HEK293 (cell line): Measurements from ENCODE around the gene ZSCAN10.
A peak's percentile ranks its signal among the peaks of the same experiment; 100 is the strongest.

Source experiments
- CTCF ChIA-PET: fragments of 350-600 bp; formaldehyde crosslinking; extraction: SDS; loops from one replicate; lab custom pipeline; 2021; ENCODE audit warnings: antibody characterized with exemption; lab: Yijun Ruan, JAX
- POLR2A ChIA-PET: fragments of 300-600 bp; formaldehyde crosslinking; extraction: SDS; loops from one replicate; lab custom pipeline; 2020; ENCODE audit warnings: antibody characterized with exemption, inconsistent platforms; lab: Yijun Ruan, JAX
- H3K27ac ChIP-seq: fragments of 200-500 bp; sonication (Bioruptor generic); 2 replicates; pipeline ENCODE4 v1.5.1; 2014; ENCODE audit warnings: low read depth, low read length, control low read depth, inconsistent platforms; ENCODE audit errors: extremely low read depth
- H3K36me3 ChIP-seq, 2 experiments: fragments of 200-500 bp in 1 of 2; sonication (Bioruptor generic) in 1 of 2; 1 replicate in 1 of 2; 2 replicates in 1 of 2; pipeline ENCODE4 v1.5.1; 2014 to 2017; ENCODE audit warnings: inconsistent platforms in 2 of 2, low read length in 2 of 2; ENCODE audit not compliant: control insufficient read depth in 2 of 2, insufficient read depth in 1 of 2
- H3K4me1 ChIP-seq: fragments of 200-500 bp; sonication (Bioruptor generic); 2 replicates; pipeline ENCODE4 v1.5.1; 2014; ENCODE audit warnings: mild to moderate bottlenecking, low read length, inconsistent platforms; ENCODE audit not compliant: control insufficient read depth, insufficient read depth
- H3K4me3 ChIP-seq: 2 replicates; pipeline ENCODE4 v1.5.1; 2011; ENCODE audit warnings: low read depth, mild to moderate bottlenecking, control low read depth, low read length, moderate library complexity
- H3K9me3 ChIP-seq: fragments of 200-500 bp; sonication (Bioruptor generic); 2 replicates; pipeline ENCODE4 v1.5.1; 2014; ENCODE audit warnings: low read depth, low read length, inconsistent platforms; ENCODE audit not compliant: control insufficient read depth, insufficient read depth
- KLF7 ChIP-seq: fragments of 450-650 bp; formaldehyde crosslinking; IDR thresholded peaks from 2 replicates; pipeline ENCODE4 v1.5.1; 2016; ENCODE audit warnings: missing biosample characterization, missing genetic modification characterization, borderline replicate concordance
- PRDM2 ChIP-seq: fragments of 450-650 bp; formaldehyde crosslinking; IDR thresholded peaks from 2 replicates; pipeline ENCODE4 v1.5.1; 2016; ENCODE audit warnings: missing biosample characterization, missing genetic modification characterization, borderline replicate concordance
- ZBTB48 ChIP-seq: fragments of 450-650 bp; formaldehyde crosslinking; IDR thresholded peaks from 2 replicates; pipeline ENCODE4 v1.5.1; 2016; ENCODE audit warnings: missing biosample characterization, missing genetic modification characterization
- ZBTB6 ChIP-seq: fragments of 450-650 bp; formaldehyde crosslinking; IDR thresholded peaks from 2 replicates; pipeline ENCODE4 v1.5.1; 2017; ENCODE audit warnings: missing biosample characterization, missing genetic modification characterization
- ZBTB8A ChIP-seq: fragments of 450-650 bp; formaldehyde crosslinking; IDR thresholded peaks from 2 replicates; pipeline ENCODE4 v1.5.1; 2016; ENCODE audit warnings: missing biosample characterization, missing genetic modification characterization
- ZEB2 ChIP-seq: fragments of 450-650 bp; formaldehyde crosslinking; IDR thresholded peaks from 2 replicates; pipeline ENCODE4 v1.5.1; 2016; ENCODE audit warnings: missing biosample characterization, missing genetic modification characterization
- ZNF121 ChIP-seq: fragments of 450-650 bp; formaldehyde crosslinking; IDR thresholded peaks from 2 replicates; pipeline ENCODE4 v1.5.1; 2016; ENCODE audit warnings: missing biosample characterization, missing genetic modification characterization
- ZNF138 ChIP-seq: fragments of 450-650 bp; formaldehyde crosslinking; IDR thresholded peaks from 2 replicates; pipeline ENCODE4 v1.5.1; 2016; ENCODE audit warnings: missing biosample characterization, missing genetic modification characterization, borderline replicate concordance
- ZNF146 ChIP-seq: fragments of 450-650 bp; formaldehyde crosslinking; IDR thresholded peaks from 2 replicates; pipeline ENCODE4 v1.5.1; 2016; ENCODE audit warnings: missing biosample characterization, missing genetic modification characterization
- ZNF175 ChIP-seq: fragments of 450-650 bp; formaldehyde crosslinking; IDR thresholded peaks from 2 replicates; pipeline ENCODE4 v1.5.1; 2016; ENCODE audit warnings: missing biosample characterization, missing genetic modification characterization
- ZNF19 ChIP-seq: fragments of 450-650 bp; formaldehyde crosslinking; IDR thresholded peaks from 2 replicates; pipeline ENCODE4; 2016; ENCODE audit warnings: missing biosample characterization, missing genetic modification characterization, low read depth
- ZNF23 ChIP-seq: fragments of 450-650 bp; formaldehyde crosslinking; IDR thresholded peaks from 2 replicates; pipeline ENCODE4 v1.5.1; 2016; ENCODE audit warnings: missing biosample characterization, missing genetic modification characterization, borderline replicate concordance
- ZNF280C ChIP-seq: fragments of 450-650 bp; formaldehyde crosslinking; IDR thresholded peaks from 2 replicates; pipeline ENCODE4 v1.5.1; 2016; ENCODE audit warnings: missing biosample characterization, missing genetic modification characterization
- ZNF530 ChIP-seq: fragments of 450-650 bp; formaldehyde crosslinking; IDR thresholded peaks from 2 replicates; pipeline ENCODE4 v1.5.1; 2016; ENCODE audit warnings: low read depth, missing biosample characterization, missing genetic modification characterization
- ZNF660 ChIP-seq: fragments of 450-650 bp; IDR thresholded peaks from 2 replicates; pipeline ENCODE4 v1.5.1; 2018; ENCODE audit warnings: missing biosample characterization, mild to moderate bottlenecking, missing genetic modification characterization
- ZNF76 ChIP-seq: fragments of 450-650 bp; formaldehyde crosslinking; IDR thresholded peaks from 2 replicates; pipeline ENCODE4; 2016; ENCODE audit warnings: low read depth, missing biosample characterization, missing genetic modification characterization, borderline replicate concordance
- ZNF785 ChIP-seq: fragments of 450-650 bp; formaldehyde crosslinking; IDR thresholded peaks from 2 replicates; pipeline ENCODE4 v1.5.1; 2016; ENCODE audit warnings: missing biosample characterization, missing genetic modification characterization
- ZNF837 ChIP-seq: fragments of 450-650 bp; formaldehyde crosslinking; IDR thresholded peaks from 2 replicates; pipeline ENCODE4 v1.5.1; 2016; ENCODE audit warnings: missing biosample characterization, missing genetic modification characterization

ZSCAN10 gene

GRCh38 chr16:3059041-3059722 lies 39.9 kb downstream of the ZSCAN10 start (continued):
- TF ChIP-seq ZNF280C (tag by site-specific recombination) (no peak), ZEB2 (tag by site-specific recombination) (peak; percentile 79), ZNF76 (tag by site-specific recombination) (peak; percentile 55; the same call in 1 of the 2 replicates), ZBTB6 (tag by site-specific recombination) (peak; percentile 32; the same call in 1 of the 2 replicates), ZNF175 (tag by site-specific recombination) (no peak), ZNF837 (tag by site-specific recombination) (no peak), ZNF23 (no peak), ZNF530 (tag by site-specific recombination) (no peak), ZNF146 (tag by site-specific recombination) (no peak)

GRCh38 chr16:3058139-3059030 lies 40.7 kb downstream of the ZSCAN10 start:
- Histone ChIP-seq H3K4me3 (peak overlapping the region; percentile 87), H3K27ac (peak overlapping the region; percentile 77; the same call in 1 of the 2 replicates), H3K9me3 (no peaks in the 10 kb centered on the region), H3K36me3 (peaks cover 0 to 21% of the 10 kb centered on the region in 2 experiments; a peak in 2 of 3 replicates), H3K4me1 (peaks cover 3% of the 10 kb centered on the region)
- no peak for TF ChIP-seq ZBTB48 (tag by site-specific recombination)
- TF ChIP-seq ZNF660: no peak
- TF ChIP-seq ZBTB8A (tag by site-specific recombination): no peak
- TF ChIP-seq KLF7: no peak
- no peak for TF ChIP-seq ZNF785 (tag by site-specific recombination)
- no peak for TF ChIP-seq ZNF19 (tag by site-specific recombination)
- ChIA-PET CTCF (interaction anchor here (0.6 to 5.3 kb wide), 23 partner anchors 8 to 1342 kb away, joined by 3 to 54 read pairs (median 4); partner anchors contain the start of genes OR1F1 and ZSCAN10), POLR2A (interaction anchor here (0.8 to 1.9 kb wide), 10 partner anchors 8 to 399 kb away, joined by 3 to 17 read pairs (median 4); partner anchors contain the start of genes ZNF213 and ZSCAN10)

GRCh38 chr16:3057181-3058138 lies 41.6 kb downstream of the ZSCAN10 start:
- no peaks in the 10 kb centered on the region for H3K9me3 ChIP-seq
- peaks cover 0 to 21% of the 10 kb centered on the region in 2 experiments; a peak in 2 of 3 replicates for H3K36me3 ChIP-seq
- CTCF ChIA-PET: interaction anchor here (0.6 to 5.3 kb wide), 5 partner anchors 25 to 70 kb away, joined by 3 to 54 read pairs (median 14); no protein-coding TSS in a partner anchor
- POLR2A ChIA-PET: interaction anchor here (1.2 kb wide), 1 partner anchor 400 kb away, joined by 3 read pairs; no protein-coding TSS in a partner anchor
- H3K4me1 ChIP-seq: peaks cover 3% of the 10 kb centered on the region
- peak; percentile 80 for TF ChIP-seq ZNF121 (tag by site-specific recombination)
- TF ChIP-seq ZNF138 (tag by site-specific recombination): no peak
- no peak for TF ChIP-seq PRDM2 (tag by site-specific recombination)
- no peak overlapping the region for H3K27ac ChIP-seq
- no peak overlapping the region for H3K4me3 ChIP-seq
